OCI-LY3 (cell line): ENCODE measurements around the gene PTPRD.
A peak's percentile ranks its signal among the peaks of the same experiment; 100 is the strongest.

ENCODE experiments used
- H2AFZ ChIP-seq: fragments of 200-600, 300-600 bp; shearing (Covaris generic); 2 replicates; pipeline ENCODE4 v1.6.0; 2014; ENCODE audit warnings: antibody characterized with exemption, low read depth, low read length
- H3K27ac ChIP-seq: fragments of 200-600, 300-600 bp; sonication (generic); 2 replicates; pipeline ENCODE4 v1.5.1; 2014; ENCODE audit warnings: mild to moderate bottlenecking, low read length, moderate library complexity, mixed read lengths
- H3K27me3 ChIP-seq: fragments of 200-600, 300-600 bp; sonication (generic); 2 replicates; pipeline ENCODE4 v1.6.1; 2014; ENCODE audit warnings: low read depth, low read length, mixed read lengths
- H3K36me3 ChIP-seq: fragments of 200-600, 300-600 bp; sonication (generic); replicated peaks from 2 replicates; pipeline ENCODE3; 2014; ENCODE audit warnings: low read depth, low read length, mixed read lengths
- H3K4me1 ChIP-seq: fragments of 300-600, 200-600 bp; sonication (generic); 2 replicates; pipeline ENCODE4 v1.6.1; 2014; ENCODE audit warnings: low read length, mixed read lengths
- H3K4me2 ChIP-seq: fragments of 200-600, 300-600 bp; sonication (generic); 2 replicates; pipeline ENCODE4 v1.6.1; 2014; ENCODE audit warnings: low read length, mixed read lengths
- H3K4me3 ChIP-seq: fragments of 300-600, 200-600 bp; sonication (generic); 2 replicates; pipeline ENCODE4 v1.5.1; 2014; ENCODE audit warnings: antibody characterized with exemption, mild to moderate bottlenecking, low read length, moderate library complexity
- H3K79me2 ChIP-seq: fragments of 300-600, 200-600 bp; shearing (Covaris generic); 2 replicates; pipeline ENCODE4 v1.6.1; 2014; ENCODE audit warnings: mild to moderate bottlenecking, low read length, mixed read lengths
- H3K9ac ChIP-seq: fragments of 300-600, 200-600 bp; shearing (Covaris generic); 2 replicates; pipeline ENCODE4 v1.6.0; 2014; ENCODE audit warnings: mild to moderate bottlenecking, low read length, moderate library complexity
- H3K9me3 ChIP-seq: fragments of 200-600, 300-600 bp; shearing (Covaris generic); 2 replicates; pipeline ENCODE4 v1.6.1; 2014; ENCODE audit warnings: low read length, mixed read lengths; ENCODE audit not compliant: insufficient read depth
- H4K20me1 ChIP-seq: fragments of 200-600, 300-600 bp; sonication (generic); 2 replicates; pipeline ENCODE4 v1.6.1; 2016; ENCODE audit warnings: low read length, mixed read lengths; ENCODE audit not compliant: insufficient read depth
- EZH2phosphoT487 ChIP-seq: fragments of 200-600 bp; shearing (Covaris generic); IDR thresholded peaks from 2 replicates; pipeline ENCODE4 v1.6.1; 2018; ENCODE audit warnings: antibody characterized with exemption, mixed run types, low read depth
- TF ChIP-seq, protein P1 (sequence below): fragments of 200-600, 300-600 bp; sonication (generic); IDR thresholded peaks from 2 replicates; pipeline ENCODE4 v1.5.1; 2014; ENCODE audit warnings: antibody characterized with exemption, low read length, low read depth

Gene PTPRD

DNA sequence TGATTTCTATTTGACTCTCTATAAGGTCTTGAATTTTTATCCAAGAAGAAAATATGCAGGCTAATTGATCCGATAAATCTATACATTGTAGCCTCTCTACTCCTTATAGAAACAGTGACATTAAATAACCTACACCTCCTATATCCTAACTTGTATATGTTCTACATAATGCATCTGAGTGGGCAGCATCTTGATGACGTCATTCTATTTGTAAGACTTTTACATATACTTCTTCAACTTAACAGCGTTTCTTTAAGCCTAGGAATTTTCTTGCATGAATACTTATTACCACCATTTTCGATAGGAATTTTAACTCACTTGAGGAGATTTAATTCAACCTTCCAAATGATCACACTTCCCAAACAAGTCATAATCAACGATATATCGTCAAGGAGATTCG is 869.0 kb downstream of the PTPRD start:
- no peaks in the 10 kb centered on the region for H3K79me2 ChIP-seq
- H3K27ac ChIP-seq: no peak overlapping the region
- no peaks in the 10 kb centered on the region for H3K9me3 ChIP-seq
- no peaks in the 10 kb centered on the region for H3K36me3 ChIP-seq
- no peak overlapping the region for H3K4me3 ChIP-seq
- no peak for TF ChIP-seq EZH2phosphoT487
- TF ChIP-seq, protein P1, sequence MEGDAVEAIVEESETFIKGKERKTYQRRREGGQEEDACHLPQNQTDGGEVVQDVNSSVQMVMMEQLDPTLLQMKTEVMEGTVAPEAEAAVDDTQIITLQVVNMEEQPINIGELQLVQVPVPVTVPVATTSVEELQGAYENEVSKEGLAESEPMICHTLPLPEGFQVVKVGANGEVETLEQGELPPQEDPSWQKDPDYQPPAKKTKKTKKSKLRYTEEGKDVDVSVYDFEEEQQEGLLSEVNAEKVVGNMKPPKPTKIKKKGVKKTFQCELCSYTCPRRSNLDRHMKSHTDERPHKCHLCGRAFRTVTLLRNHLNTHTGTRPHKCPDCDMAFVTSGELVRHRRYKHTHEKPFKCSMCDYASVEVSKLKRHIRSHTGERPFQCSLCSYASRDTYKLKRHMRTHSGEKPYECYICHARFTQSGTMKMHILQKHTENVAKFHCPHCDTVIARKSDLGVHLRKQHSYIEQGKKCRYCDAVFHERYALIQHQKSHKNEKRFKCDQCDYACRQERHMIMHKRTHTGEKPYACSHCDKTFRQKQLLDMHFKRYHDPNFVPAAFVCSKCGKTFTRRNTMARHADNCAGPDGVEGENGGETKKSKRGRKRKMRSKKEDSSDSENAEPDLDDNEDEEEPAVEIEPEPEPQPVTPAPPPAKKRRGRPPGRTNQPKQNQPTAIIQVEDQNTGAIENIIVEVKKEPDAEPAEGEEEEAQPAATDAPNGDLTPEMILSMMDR: no peak
- H2AFZ ChIP-seq: no peak overlapping the region
- no peaks in the 10 kb centered on the region for H3K4me1 ChIP-seq
- no peak overlapping the region for H3K4me2 ChIP-seq
- no peak overlapping the region for H3K9ac ChIP-seq
- H3K27me3 ChIP-seq: no peaks in the 10 kb centered on the region
- no peaks in the 10 kb centered on the region for H4K20me1 ChIP-seq

- Histone ChIP-seq H4K20me1 (no peaks in the 10 kb centered on the region), H3K9me3 (no peaks in the 10 kb centered on the region; the same call in 1 of the 2 replicates), H3K36me3 (no peaks in the 10 kb centered on the region), H3K9ac (no peak overlapping the region), H3K4me2 (no peak overlapping the region), H3K27me3 (peaks cover 48% of the 10 kb centered on the region), H3K79me2 (no peaks in the 10 kb centered on the region), H3K4me1 (peaks cover 12% of the 10 kb centered on the region), H3K27ac (no peak overlapping the region), H3K4me3 (no peak overlapping the region), H2AFZ (no peak overlapping the region)
- TF ChIP-seq, protein P1: no peak
- peak; percentile 53; the same call in 1 of the 2 replicates for TF ChIP-seq EZH2phosphoT487
Measured at GRCh38 chr9:9730174-9730573, 882.6 kb downstream of the PTPRD start.

- H3K4me3 ChIP-seq: no peak overlapping the region
- no peaks in the 10 kb centered on the region for H3K36me3 ChIP-seq
- H4K20me1 ChIP-seq: no peaks in the 10 kb centered on the region
- no peak overlapping the region for H3K9ac ChIP-seq
- no peak overlapping the region for H2AFZ ChIP-seq
- H3K79me2 ChIP-seq: no peaks in the 10 kb centered on the region
- H3K4me2 ChIP-seq: no peak overlapping the region
- H3K27me3 ChIP-seq: peaks cover 42% of the 10 kb centered on the region
- TF ChIP-seq, protein P1: no peak
- TF ChIP-seq EZH2phosphoT487: no peak
- no peak overlapping the region for H3K27ac ChIP-seq
- peaks cover 12% of the 10 kb centered on the region for H3K4me1 ChIP-seq
- H3K9me3 ChIP-seq: no peaks in the 10 kb centered on the region; the same call in 1 of the 2 replicates
Measured at GRCh38 chr9:9729082-9729481, 883.7 kb downstream of the PTPRD start.

GRCh38 chr9:9719373-9720112 is 893.3 kb downstream of the PTPRD start:
- no peak overlapping the region for H2AFZ ChIP-seq
- no peak overlapping the region for H3K4me3 ChIP-seq
- H3K27ac ChIP-seq: no peak overlapping the region
- no peaks in the 10 kb centered on the region for H3K9me3 ChIP-seq
- TF ChIP-seq, protein P1: no peak
- TF ChIP-seq EZH2phosphoT487: no peak
- no peak overlapping the region for H3K9ac ChIP-seq
- no peaks in the 10 kb centered on the region for H3K79me2 ChIP-seq
- no peak overlapping the region for H3K4me2 ChIP-seq
- no peaks in the 10 kb centered on the region for H4K20me1 ChIP-seq
- no peaks in the 10 kb centered on the region for H3K27me3 ChIP-seq
- H3K36me3 ChIP-seq: no peaks in the 10 kb centered on the region
- no peaks in the 10 kb centered on the region for H3K4me1 ChIP-seq
